AG04450 (cell line): Measurements from ENCODE around the gene RASAL1. TPM values are rescaled to one million over a fixed set of nuclear protein-coding genes. Genes with fewer than 3 reads are reported as not detected.

Experiments used
- CTCF ChIA-PET: fragments of 300-600, 350-600 bp; formaldehyde crosslinking; extraction: SDS; loops from one replicate; lab custom pipeline; 2022; ENCODE audit warnings: antibody characterized with exemption, inconsistent platforms; lab: Charles Lee
- POLR2A ChIA-PET: fragments of 350-600 bp; formaldehyde crosslinking; extraction: SDS; loops from one replicate; lab custom pipeline; 2021; ENCODE audit warnings: antibody characterized with exemption, inconsistent platforms; lab: Yijun Ruan, JAX
- DNase-seq: peaks from one replicate; pipeline ENCODE4 v3.0.0-alpha.2; 2011; ENCODE audit warnings: low read depth, low spot score
- H3K27ac ChIP-seq: one replicate; pipeline ENCODE4 v1.5.1; 2012; ENCODE audit warnings: low read depth, low read length, control low read depth
- H3K27me3 ChIP-seq: one replicate; pipeline ENCODE4 v1.6.0; 2012; ENCODE audit warnings: low read length; ENCODE audit not compliant: control insufficient read depth, insufficient read depth
- H3K4me3 ChIP-seq: 2 replicates; pipeline ENCODE4 v1.5.1; 2011; ENCODE audit warnings: mild to moderate bottlenecking, low read depth, low read length, control low read depth
- H3K9me3 ChIP-seq: 2 replicates; pipeline ENCODE4 v1.5.1; 2012; ENCODE audit warnings: low read length; ENCODE audit not compliant: control insufficient read depth, insufficient read depth
- polyA plus RNA-seq: library from polyadenylated mRNA; depleted of rRNA; stranded (reverse); fragments of >200 nt; gene quantifications from 2 replicates; pipeline ENCODE4 v1.2.3, GENCODE V29; 2011
- TF ChIP-seq, protein P1 (sequence below): IDR thresholded peaks from 2 replicates; pipeline ENCODE4 v1.5.1; 2011; ENCODE audit warnings: low read depth, low read length, control low read depth, inconsistent platforms

The RASAL1 gene
- polyA plus RNA-seq, 1 experiment: not detected

DNA sequence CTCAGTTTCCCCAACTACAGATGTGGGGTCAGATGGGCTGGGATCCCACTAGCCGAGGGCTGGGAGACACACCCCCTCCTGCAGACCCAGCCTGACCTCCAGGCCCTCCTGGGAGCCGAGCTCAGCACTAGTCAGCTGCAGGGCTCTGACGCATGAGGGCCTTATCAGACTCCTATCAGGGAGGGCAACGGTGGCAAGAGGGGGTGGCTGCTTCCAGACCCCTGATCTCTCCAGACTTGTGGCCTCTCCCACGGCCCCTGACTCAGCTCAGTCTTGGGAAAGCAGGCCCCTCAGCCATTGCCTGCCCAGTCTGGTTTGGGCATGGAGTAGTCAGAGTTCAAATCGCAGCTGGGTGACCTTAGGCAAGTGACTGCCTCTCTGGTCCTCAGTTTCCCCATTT, 2.5 kb downstream of the RASAL1 start:
- no peaks in the 10 kb centered on the region for H3K9me3 ChIP-seq
- TF ChIP-seq, protein P1, sequence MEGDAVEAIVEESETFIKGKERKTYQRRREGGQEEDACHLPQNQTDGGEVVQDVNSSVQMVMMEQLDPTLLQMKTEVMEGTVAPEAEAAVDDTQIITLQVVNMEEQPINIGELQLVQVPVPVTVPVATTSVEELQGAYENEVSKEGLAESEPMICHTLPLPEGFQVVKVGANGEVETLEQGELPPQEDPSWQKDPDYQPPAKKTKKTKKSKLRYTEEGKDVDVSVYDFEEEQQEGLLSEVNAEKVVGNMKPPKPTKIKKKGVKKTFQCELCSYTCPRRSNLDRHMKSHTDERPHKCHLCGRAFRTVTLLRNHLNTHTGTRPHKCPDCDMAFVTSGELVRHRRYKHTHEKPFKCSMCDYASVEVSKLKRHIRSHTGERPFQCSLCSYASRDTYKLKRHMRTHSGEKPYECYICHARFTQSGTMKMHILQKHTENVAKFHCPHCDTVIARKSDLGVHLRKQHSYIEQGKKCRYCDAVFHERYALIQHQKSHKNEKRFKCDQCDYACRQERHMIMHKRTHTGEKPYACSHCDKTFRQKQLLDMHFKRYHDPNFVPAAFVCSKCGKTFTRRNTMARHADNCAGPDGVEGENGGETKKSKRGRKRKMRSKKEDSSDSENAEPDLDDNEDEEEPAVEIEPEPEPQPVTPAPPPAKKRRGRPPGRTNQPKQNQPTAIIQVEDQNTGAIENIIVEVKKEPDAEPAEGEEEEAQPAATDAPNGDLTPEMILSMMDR: no peak
- no peak for DNase-seq
- H3K27ac ChIP-seq: no peak overlapping the region
- no peak overlapping the region for H3K4me3 ChIP-seq
- CTCF ChIA-PET: interaction anchor here (1.0 kb wide), 1 partner anchor 85 kb away, joined by 3 read pairs; no protein-coding TSS in a partner anchor
- peaks cover 8% of the 10 kb centered on the region for H3K27me3 ChIP-seq
- POLR2A ChIA-PET: no interaction called here

DNA sequence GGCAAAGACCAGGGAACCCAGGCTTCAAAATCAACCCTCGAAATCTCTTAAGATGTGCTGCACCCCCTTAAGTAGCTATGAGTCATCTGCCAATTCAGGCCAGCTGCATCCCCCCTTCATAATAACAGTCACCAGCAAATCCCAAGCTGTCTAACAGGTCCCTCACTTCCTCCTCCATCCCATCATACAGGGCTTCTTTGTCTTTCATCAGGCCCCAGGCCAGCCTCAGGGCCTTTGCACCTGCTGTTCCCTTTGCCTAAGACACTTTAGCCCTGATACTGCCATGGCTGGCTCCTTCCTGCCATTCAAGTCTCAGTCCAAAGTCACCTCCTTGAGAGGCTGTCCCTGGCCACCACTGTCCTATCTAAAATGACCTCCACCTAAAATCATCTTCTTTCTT, 4.0 kb downstream of the RASAL1 start:
- Histone ChIP-seq H3K27me3 (peaks cover 13% of the 10 kb centered on the region), H3K27ac (no peak overlapping the region), H3K9me3 (no peaks in the 10 kb centered on the region), H3K4me3 (no peak overlapping the region)
- TF ChIP-seq, protein P1: no peak
- no peak for DNase-seq
- POLR2A ChIA-PET: no interaction called here
- CTCF ChIA-PET: no interaction called here

DNA sequence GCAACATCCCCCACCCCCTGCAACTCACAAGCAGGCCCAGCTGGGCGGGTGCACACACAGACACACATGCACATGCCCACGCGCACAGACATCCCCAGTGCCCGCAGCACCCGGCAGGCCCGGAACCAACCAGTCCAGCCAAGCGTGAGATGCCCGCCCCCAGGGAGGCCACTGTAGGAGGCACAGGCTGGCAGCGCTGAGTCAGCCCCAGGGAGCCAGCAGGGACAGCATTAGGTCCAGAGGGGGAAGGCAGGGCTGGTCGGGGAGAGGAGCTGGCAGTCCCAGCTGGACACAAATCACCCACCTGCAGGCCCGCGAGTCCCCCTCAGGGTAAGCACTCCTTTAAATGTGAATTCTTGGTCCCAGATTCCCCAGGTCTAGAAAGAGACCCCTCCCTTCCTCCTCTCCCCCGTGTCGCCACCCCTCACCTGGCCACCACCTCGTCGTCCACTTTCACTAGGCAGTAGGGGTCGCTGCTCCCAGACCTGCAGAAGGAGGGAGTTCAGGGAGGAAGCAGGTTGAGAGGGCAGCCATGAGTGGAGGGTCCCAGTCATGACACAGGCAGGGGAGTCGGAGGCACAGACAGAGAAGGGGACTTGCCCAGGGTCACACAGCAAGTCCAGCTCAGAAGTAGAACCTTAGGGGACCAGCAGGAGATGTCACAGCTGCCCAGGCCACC, 5.0 kb downstream of the RASAL1 start:
- H3K27ac ChIP-seq: no peak overlapping the region
- peaks cover 13% of the 10 kb centered on the region for H3K27me3 ChIP-seq
- ChIA-PET CTCF (interaction anchor here (0.6 to 0.9 kb wide), 2 partner anchors 295 to 616 kb away, joined by 3 to 5 read pairs; no protein-coding TSS in a partner anchor), POLR2A (no interaction called here)
- no peaks in the 10 kb centered on the region for H3K9me3 ChIP-seq
- TF ChIP-seq, protein P1: 0 out of 2 replicates have a peak, but pooled peaks have one; percentile 5
- H3K4me3 ChIP-seq: no peak overlapping the region
- DNase-seq: no peak

GRCh38 chr12:113129664-113130456, 5.7 kb downstream of the RASAL1 start:
- no peak overlapping the region for H3K27ac ChIP-seq
- TF ChIP-seq, protein P1: no peak
- H3K4me3 ChIP-seq: no peak overlapping the region
- DNase-seq: no peak
- ChIA-PET CTCF (interaction anchor here (0.6 to 0.9 kb wide), 2 partner anchors 296 to 617 kb away, joined by 3 to 5 read pairs; no protein-coding TSS in a partner anchor), POLR2A (no interaction called here)
- no peaks in the 10 kb centered on the region for H3K9me3 ChIP-seq
- H3K27me3 ChIP-seq: peaks cover 9% of the 10 kb centered on the region
